Osteoblast (primary cell): ENCODE results near the gene YPEL5. TPM values are rescaled to one million over a fixed set of nuclear protein-coding genes. Genes with fewer than 3 reads are reported as not detected.
"Not testable (repeated sequence)": the region's sequence is repeated elsewhere in the genome, so short reads cannot be mapped to it uniquely, and the experiment has no call there.

Experiments
- DNase-seq: peaks from one replicate; pipeline ENCODE4 v3.0.0; 2011; ENCODE audit warnings: low spot score, mixed read lengths; ENCODE audit not compliant: insufficient read length; ENCODE audit errors: missing footprints
- H2AFZ ChIP-seq: 2 replicates; pipeline ENCODE4 v1.6.0; 2011; ENCODE audit warnings: mild to moderate bottlenecking, low read length
- H3K27ac ChIP-seq: 2 replicates; pipeline ENCODE4 v1.5.1; 2011; ENCODE audit warnings: mild to moderate bottlenecking, low read depth, low read length, moderate library complexity
- H3K27me3 ChIP-seq: 2 replicates; pipeline ENCODE4 v1.6.0; 2012; ENCODE audit warnings: mild to moderate bottlenecking, control low read depth, inconsistent platforms, low read length, moderate library complexity; ENCODE audit not compliant: insufficient read depth
- H3K36me3 ChIP-seq: 2 replicates; pipeline ENCODE4 v1.5.1; 2011; ENCODE audit warnings: mild to moderate bottlenecking, low read length, control low read depth, moderate library complexity; ENCODE audit not compliant: insufficient read depth
- H3K4me1 ChIP-seq: 2 replicates; pipeline ENCODE4 v1.5.1; 2011; ENCODE audit warnings: mild to moderate bottlenecking, low read length, control low read depth, moderate library complexity; ENCODE audit not compliant: insufficient read depth
- H3K4me2 ChIP-seq: 2 replicates; pipeline ENCODE4 v1.6.0; 2011; ENCODE audit warnings: mild to moderate bottlenecking, low read length; ENCODE audit not compliant: insufficient read depth
- H3K4me3 ChIP-seq: fragments of 200-600 bp; sonication (generic); 3 replicates; pipeline ENCODE4 v1.5.1; 2012; ENCODE audit warnings: mild to moderate bottlenecking, low read length, inconsistent platforms; ENCODE audit not compliant: insufficient read depth
- H3K79me2 ChIP-seq: 2 replicates; pipeline ENCODE4 v1.6.0; 2012; ENCODE audit warnings: mild to moderate bottlenecking, low read length, control low read depth, inconsistent platforms; ENCODE audit not compliant: insufficient read depth
- H3K9me3 ChIP-seq: 2 replicates; pipeline ENCODE4 v1.5.1; 2011; ENCODE audit warnings: low read depth, low read length, control low read depth
- H4K20me1 ChIP-seq: 2 replicates; pipeline ENCODE4 v1.6.0; 2012; ENCODE audit warnings: mild to moderate bottlenecking, low read length, control low read depth; ENCODE audit not compliant: insufficient read depth
- CTCF ChIP-seq: IDR thresholded peaks from 2 replicates; pipeline ENCODE4 v1.5.1; 2011; ENCODE audit warnings: mild to moderate bottlenecking, low read depth, low read length, moderate library complexity; ENCODE audit errors: extremely low read depth
- total RNA-seq: library from RNA; depleted of rRNA; stranded (reverse); fragments of >200 nt; gene quantifications from 2 replicates; pipeline ENCODE4 v1.2.3, GENCODE V29; 2012

The YPEL5 gene
- 92.3 and 94.6 TPM in 2 replicates for total RNA-seq

- Histone ChIP-seq H3K27me3 (peaks cover 6% of the 10 kb centered on the region), H3K9me3 (no peaks in the 10 kb centered on the region), H3K4me2 (peak within 1 kb of the TSS; percentile 91), H3K4me1 (peaks cover 17% of the 10 kb centered on the region), H3K79me2 (peaks cover 44% of the 10 kb centered on the region), H3K27ac (peak within 1 kb of the TSS; percentile 86), H3K4me3 (peak within 1 kb of the TSS; percentile 91), H2AFZ (peak within 1 kb of the TSS; percentile 83), H4K20me1 (peaks cover 28% of the 10 kb centered on the region), H3K36me3 (peaks cover 12% of the 10 kb centered on the region)
- peak; percentile 100 for DNase-seq
- no peak for TF ChIP-seq CTCF
Measured at GRCh38 chr2:30146337-30147195, at the start of gene YPEL5. YPEL5 (plus strand) TSS chr2:30147007; CDS start chr2:30156652, 9,645 bp downstream.

GRCh38 chr2:30098266-30099005 is 48.4 kb upstream of the YPEL5 start:
- no peaks in the 10 kb centered on the region for H4K20me1 ChIP-seq
- peaks cover 68% of the 10 kb centered on the region for H3K27me3 ChIP-seq
- no peaks in the 10 kb centered on the region for H3K79me2 ChIP-seq
- no peak overlapping the region for H3K4me3 ChIP-seq
- H3K36me3 ChIP-seq = no peaks in the 10 kb centered on the region
- TF ChIP-seq CTCF = no peak
- H3K4me2 ChIP-seq = no peak overlapping the region
- no peaks in the 10 kb centered on the region for H3K4me1 ChIP-seq
- H2AFZ ChIP-seq = no peak overlapping the region
- H3K9me3 ChIP-seq = no peaks in the 10 kb centered on the region
- DNase-seq = no peak
- H3K27ac ChIP-seq = no peak overlapping the region

DNA sequence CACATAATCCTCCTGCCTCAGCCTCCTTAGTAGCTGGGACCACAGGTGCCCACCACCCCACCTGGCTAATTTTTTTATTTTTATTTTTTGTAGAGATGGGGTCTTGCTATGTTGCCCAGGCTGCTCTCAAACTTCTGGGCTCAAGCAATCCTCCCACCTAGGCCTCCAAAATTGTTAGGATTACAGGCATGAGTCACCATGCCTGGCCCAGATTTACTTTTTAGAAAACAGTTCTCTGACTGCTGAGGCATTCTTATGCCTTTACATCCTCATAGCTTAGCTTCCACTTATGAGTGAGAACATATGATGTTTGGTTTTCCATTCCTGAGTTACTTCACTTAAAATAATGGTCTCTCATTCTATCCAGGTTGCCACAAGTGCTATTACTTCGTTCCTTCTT is 47.4 kb upstream of the YPEL5 start:
- H3K79me2 ChIP-seq, H3K36me3 ChIP-seq, H3K9me3 ChIP-seq, H3K4me3 ChIP-seq, H4K20me1 ChIP-seq, H2AFZ ChIP-seq, H3K4me1 ChIP-seq, DNase-seq, H3K27ac ChIP-seq, H3K4me2 ChIP-seq: not testable (repeated sequence)
- H3K27me3 ChIP-seq = peaks cover 72% of the 10 kb centered on the region

DNA sequence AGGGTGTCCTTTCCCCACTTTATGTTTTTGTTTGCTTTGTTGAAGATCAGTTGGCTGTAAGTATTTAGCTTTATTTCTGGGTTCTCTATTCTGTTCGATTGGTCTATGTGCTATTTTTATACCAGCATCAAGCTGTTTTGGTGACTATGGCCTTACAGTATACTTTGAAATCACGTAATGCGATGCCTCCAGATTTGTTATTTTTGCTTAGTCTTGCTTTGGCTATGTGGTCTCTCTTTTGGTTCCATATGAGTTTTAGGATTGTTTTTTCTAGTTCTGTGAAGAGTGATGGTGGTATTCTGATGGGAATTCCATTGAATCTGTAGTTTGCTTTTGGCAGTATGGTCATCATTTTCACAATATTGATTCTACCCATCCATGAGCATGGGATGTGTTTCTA is 46.1 kb upstream of the YPEL5 start:
- H3K4me1 ChIP-seq, H4K20me1 ChIP-seq, DNase-seq, H3K27ac ChIP-seq, H3K79me2 ChIP-seq, H3K9me3 ChIP-seq, H3K4me3 ChIP-seq, H3K4me2 ChIP-seq, H3K36me3 ChIP-seq, H2AFZ ChIP-seq: not testable (repeated sequence)
- peaks cover 61% of the 10 kb centered on the region for H3K27me3 ChIP-seq
